ENCODE data around the gene LIMCH1. TPM values are rescaled to one million over a fixed set of nuclear protein-coding genes. Genes with fewer than 3 reads are reported as not detected.

Gene LIMCH1
- total RNA-seq, 2 donors from 2014 or later = 9.3 to 24.1 TPM

GRCh38 chr4:41510179-41510578 is 27.8 kb upstream of the LIMCH1 start:
- 81 to 87% methylated on average over 1 of the region's 1 CpG for WGBS, 2 donors
- H3K4me1 ChIP-seq = peaks cover 4% of the 10 kb centered on the region
- ATAC-seq (no peak), DNase-seq (no peak)
- H3K4me3 ChIP-seq = no peak overlapping the region
- no peak overlapping the region for H3K27ac ChIP-seq
- intact Hi-C loops (cut with DNase I) = no loop called here
- H3K27me3 ChIP-seq = no peaks in the 10 kb centered on the region
- H3K9me3 ChIP-seq = no peaks in the 10 kb centered on the region
- no peaks in the 10 kb centered on the region for H3K36me3 ChIP-seq (replicated peaks in 1 of 2; ENCODE audit: insufficient read depth in 1 of 2, low read depth in 2 of 2)
- TF ChIP-seq POLR2A (IDR thresholded peaks at IDR 0.05) = no peak
- TF ChIP-seq CTCF (IDR thresholded peaks at IDR 0.05) = no peak

GRCh38 chr4:41512136-41512535 is 25.8 kb upstream of the LIMCH1 start:
- H3K27me3 ChIP-seq = no peaks in the 10 kb centered on the region
- no peak for TF ChIP-seq POLR2A (IDR thresholded peaks at IDR 0.05)
- no peak for TF ChIP-seq CTCF (IDR thresholded peaks at IDR 0.05)
- WGBS, 2 donors = 59 to 68% methylated on average over 1 of the region's 1 CpG
- DNase-seq (no peak), ATAC-seq (no peak)
- no peaks in the 10 kb centered on the region for H3K36me3 ChIP-seq (replicated peaks in 1 of 2; ENCODE audit: insufficient read depth in 1 of 2, low read depth in 2 of 2)
- intact Hi-C loops (cut with DNase I) = no loop called here
- H3K27ac ChIP-seq = no peak overlapping the region
- H3K4me3 ChIP-seq = no peak overlapping the region
- no peaks in the 10 kb centered on the region for H3K9me3 ChIP-seq
- H3K4me1 ChIP-seq = no peaks in the 10 kb centered on the region

- intact Hi-C loops (cut with DNase I) = no loop called here
- Histone ChIP-seq H3K27ac (no peak overlapping the region), H3K27me3 (no peaks in the 10 kb centered on the region), H3K9me3 (no peaks in the 10 kb centered on the region), H3K36me3 (replicated peaks in 1 of 2; ENCODE audit: insufficient read depth in 1 of 2, low read depth in 2 of 2) (no peaks in the 10 kb centered on the region), H3K4me3 (no peak overlapping the region), H3K4me1 (no peaks in the 10 kb centered on the region)
- TF ChIP-seq POLR2A (IDR thresholded peaks at IDR 0.05) = no peak
- no peak for TF ChIP-seq CTCF (IDR thresholded peaks at IDR 0.05)
- DNase-seq = no peak
- no peak for ATAC-seq
Observed at GRCh38 chr4:41512596-41512995, 25.4 kb upstream of the LIMCH1 start.

GRCh38 chr4:41514169-41514568 is 23.8 kb upstream of the LIMCH1 start:
- WGBS, 2 donors = 90 to 97% methylated on average over 1 of the region's 1 CpG
- no peak overlapping the region for H3K4me3 ChIP-seq

More at GRCh38 chr4:41514169-41514568, 23.8 kb upstream of the LIMCH1 start:
- Histone ChIP-seq H3K27ac (no peak overlapping the region), H3K36me3 (replicated peaks in 1 of 2; ENCODE audit: insufficient read depth in 1 of 2, low read depth in 2 of 2) (no peaks in the 10 kb centered on the region), H3K27me3 (no peaks in the 10 kb centered on the region), H3K4me1 (no peaks in the 10 kb centered on the region), H3K9me3 (no peaks in the 10 kb centered on the region)
- ATAC-seq = no peak
- TF ChIP-seq POLR2A (IDR thresholded peaks at IDR 0.05) = no peak
- no peak for TF ChIP-seq CTCF (IDR thresholded peaks at IDR 0.05)
- intact Hi-C loops (cut with DNase I) = no loop called here
- DNase-seq = no peak

Data from body of pancreas (tissue), 4 donors.